ENCODE data around the gene RMDN2.
"Not testable (repeated sequence)": the region's sequence is repeated elsewhere in the genome, so short reads cannot be mapped to it uniquely, and the experiment has no call there.

The RMDN2 gene

GRCh38 chr2:37993143-37993542 lies 68.1 kb downstream of the RMDN2 start:
- peak; percentile 46 for DNase-seq (ENCODE audit: low read depth)

GRCh38 chr2:37997629-37998028 lies 72.5 kb downstream of the RMDN2 start:
- no peak for DNase-seq (ENCODE audit: low read depth)

- no peak for DNase-seq (ENCODE audit: low read depth)
These were observed 75.6 kb downstream of the RMDN2 start for GRCh38 chr2:38000485-38001222.

GRCh38 chr2:38010187-38010586 lies 85.1 kb downstream of the RMDN2 start:
- DNase-seq (ENCODE audit: low read depth): not testable (repeated sequence)

GRCh38 chr2:38010995-38011394 lies 85.9 kb downstream of the RMDN2 start:
- no peak for DNase-seq (ENCODE audit: low read depth)

GRCh38 chr2:38013158-38013752 lies 88.2 kb downstream of the RMDN2 start:
- DNase-seq (ENCODE audit: low read depth): peak; percentile 53

- peak; percentile 64 for DNase-seq (ENCODE audit: low read depth)
These were observed 91.1 kb downstream of the RMDN2 start for GRCh38 chr2:38016219-38016618.

- no peak for DNase-seq (ENCODE audit: low read depth)
These were observed 92.7 kb downstream of the RMDN2 start for GRCh38 chr2:38017836-38018235.

- not testable (repeated sequence) for DNase-seq (ENCODE audit: low read depth)
These were observed 95.4 kb downstream of the RMDN2 start for GRCh38 chr2:38020359-38021069.

- no peak for DNase-seq (ENCODE audit: low read depth)
These were observed 96.5 kb downstream of the RMDN2 start for GRCh38 chr2:38021589-38021988.

GRCh38 chr2:38026846-38027245 lies 101.8 kb downstream of the RMDN2 start:
- DNase-seq (ENCODE audit: low read depth): no peak

- no peak for DNase-seq (ENCODE audit: low read depth)
These were observed 103.7 kb downstream of the RMDN2 start for GRCh38 chr2:38028829-38029228.

GRCh38 chr2:38029512-38029911 lies 104.4 kb downstream of the RMDN2 start:
- no peak for DNase-seq (ENCODE audit: low read depth)

- no peak for DNase-seq (ENCODE audit: low read depth)
These were observed 105.7 kb downstream of the RMDN2 start for GRCh38 chr2:38030635-38031355.

GRCh38 chr2:38032946-38033345 lies 107.9 kb downstream of the RMDN2 start:
- no peak for DNase-seq (ENCODE audit: low read depth)

GRCh38 chr2:38033646-38034045 lies 108.6 kb downstream of the RMDN2 start:
- DNase-seq (ENCODE audit: low read depth): no peak

- no peak for DNase-seq (ENCODE audit: low read depth)
These were observed 110.9 kb downstream of the RMDN2 start for GRCh38 chr2:38035968-38036367.

- peak; percentile 12 for DNase-seq (ENCODE audit: low read depth)
These were observed 112.2 kb downstream of the RMDN2 start for GRCh38 chr2:38037325-38037724.

GRCh38 chr2:38037757-38038621 lies 112.9 kb downstream of the RMDN2 start:
- peak; percentile 58 for DNase-seq (ENCODE audit: low read depth)

- no peak for DNase-seq (ENCODE audit: low read depth)
These were observed 113.6 kb downstream of the RMDN2 start for GRCh38 chr2:38038682-38039081.

- DNase-seq (ENCODE audit: low read depth): peak; percentile 36
These were observed 114.2 kb downstream of the RMDN2 start for GRCh38 chr2:38039121-38039910.
